ENCODE measurements around the gene PCSK7.
"Not testable (repeated sequence)": the region's sequence is repeated elsewhere in the genome, so short reads cannot be mapped to it uniquely, and the experiment has no call there.

- TF ChIP-seq CTCF (optimal IDR thresholded peaks at IDR 0.05 in 1 of 3, IDR thresholded peaks at IDR 0.05 in 1 of 3, conservative IDR thresholded peaks at IDR 0.05 in 1 of 3; ENCODE audit: extremely low read depth in 1 of 3, insufficient read depth in 2 of 3, low read length in 3 of 3); EZH2 (IDR thresholded peaks at IDR 0.05; ENCODE audit: low read length): not testable (repeated sequence)
These were observed 32.9 kb upstream of the PCSK7 start for GRCh38 chr11:117264624-117265323.

Data from keratinocyte (primary cell).